ENCODE results near the gene RALBP1. TPM values are rescaled to one million over a fixed set of nuclear protein-coding genes. Genes with fewer than 3 reads are reported as not detected.

RALBP1 gene
- total RNA-seq, 1 donor from 2014 or later, result 45.2 TPM

- no peak for DNase-seq
- ATAC-seq (ENCODE audit: poor library complexity), result no peak
- intact Hi-C loops (cut with DNase I), result no loop called here
Observed at GRCh38 chr18:9494778-9495331, 19.5 kb downstream of the RALBP1 start.

GRCh38 chr18:9495465-9495864 is 20.2 kb downstream of the RALBP1 start:
- no peak for DNase-seq
- intact Hi-C loops (cut with DNase I), result no loop called here
- ATAC-seq (ENCODE audit: poor library complexity), result no peak

- ATAC-seq (ENCODE audit: poor library complexity), result no peak
- intact Hi-C loops (cut with DNase I), result no loop called here
- no peak for DNase-seq
Observed at GRCh38 chr18:9495916-9496705, 20.8 kb downstream of the RALBP1 start.

DNA sequence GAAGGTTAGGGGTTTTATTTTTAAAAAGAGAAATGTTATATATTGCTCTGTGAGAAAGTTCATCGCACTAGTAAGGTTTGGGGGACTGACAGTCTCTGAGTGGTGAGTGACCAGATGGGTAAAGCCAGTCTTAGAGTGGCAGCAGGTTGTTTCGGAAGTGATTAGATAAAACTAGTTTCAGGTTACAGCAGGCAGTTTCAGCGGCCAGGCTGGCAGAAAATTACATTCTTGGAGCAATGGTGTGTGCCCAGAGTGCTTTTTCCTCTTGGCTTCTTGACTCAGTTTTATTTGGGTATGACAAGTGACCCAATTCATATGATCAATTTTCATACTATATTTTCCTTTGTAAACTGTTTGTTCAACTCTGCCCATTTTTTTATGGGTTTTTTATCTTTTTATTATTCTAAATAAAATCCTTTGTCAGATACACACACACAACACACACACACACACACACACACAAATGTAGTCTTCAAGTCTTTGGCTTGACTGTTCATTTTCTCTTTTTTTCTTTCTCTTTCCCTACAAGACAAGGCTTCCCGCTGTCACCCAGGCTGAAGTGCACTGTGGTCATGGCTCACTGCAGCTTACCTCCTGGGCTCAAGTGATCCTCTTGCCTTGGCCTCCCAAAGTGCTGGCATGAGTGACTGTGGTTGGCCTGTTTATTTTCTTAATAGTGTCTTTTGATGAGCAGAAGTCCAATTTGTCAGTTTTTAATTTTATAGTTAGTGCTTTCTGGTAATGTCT is 30.9 kb downstream of the RALBP1 start:
- DNase-seq (no peak), ATAC-seq (ENCODE audit: poor library complexity) (peak; percentile 95)
- intact Hi-C loops (cut with DNase I), result no loop called here

DNA sequence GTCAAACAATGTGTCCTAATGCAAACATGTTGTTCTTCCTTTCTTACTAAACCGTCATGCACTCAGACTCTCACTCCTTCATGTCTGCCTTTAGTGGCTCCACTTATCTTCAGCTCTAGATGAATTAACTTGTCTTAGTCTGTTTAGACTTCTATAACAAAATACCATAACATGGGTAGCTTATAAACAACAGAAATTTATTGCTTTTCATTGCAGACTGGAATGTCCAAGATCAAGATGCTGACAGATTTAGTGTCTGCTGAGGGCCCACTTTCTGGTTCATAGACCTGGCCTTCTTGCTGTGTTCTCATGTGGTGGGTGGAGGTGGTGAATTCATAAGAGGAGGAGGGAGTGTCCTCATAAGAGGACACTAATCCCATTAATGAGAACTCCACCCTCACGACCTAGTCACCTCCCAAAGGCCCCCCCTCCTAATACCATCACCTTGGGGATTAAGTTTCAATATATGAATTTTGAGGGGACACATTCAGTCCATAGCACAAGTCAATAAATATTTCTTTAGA is 32.3 kb downstream of the RALBP1 start:
- ATAC-seq (ENCODE audit: poor library complexity) (no peak), DNase-seq (no peak)
- intact Hi-C loops (cut with DNase I), result no loop called here

DNA sequence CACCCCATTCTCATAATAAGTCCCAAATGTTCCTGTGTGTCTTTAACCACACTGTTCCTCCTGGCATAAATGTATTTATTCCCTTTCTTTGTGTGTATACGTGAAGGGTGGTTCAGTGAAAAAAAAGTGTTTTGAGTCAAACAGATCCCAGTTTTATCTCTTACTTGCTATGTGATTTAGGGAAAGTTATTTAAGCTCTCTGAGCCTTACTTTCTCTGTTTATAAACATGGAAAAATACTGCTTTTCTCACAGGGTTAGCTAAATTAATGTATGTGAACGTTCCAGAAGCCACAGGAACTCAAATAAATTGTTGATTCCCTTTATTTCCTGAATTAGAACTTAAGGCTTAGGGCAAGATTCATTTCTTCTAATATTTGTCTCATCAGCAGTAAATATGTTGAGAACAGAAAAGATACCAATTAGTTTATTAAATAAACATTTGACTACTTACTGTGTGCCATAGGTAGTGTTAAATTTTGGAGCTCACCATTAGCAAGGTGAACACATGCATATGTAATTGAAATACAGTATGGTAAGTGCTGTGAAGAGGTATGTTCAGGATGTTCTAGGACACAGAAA is 33.2 kb downstream of the RALBP1 start:
- DNase-seq (no peak), ATAC-seq (ENCODE audit: poor library complexity) (no peak)
- intact Hi-C loops (cut with DNase I), result no loop called here

DNA sequence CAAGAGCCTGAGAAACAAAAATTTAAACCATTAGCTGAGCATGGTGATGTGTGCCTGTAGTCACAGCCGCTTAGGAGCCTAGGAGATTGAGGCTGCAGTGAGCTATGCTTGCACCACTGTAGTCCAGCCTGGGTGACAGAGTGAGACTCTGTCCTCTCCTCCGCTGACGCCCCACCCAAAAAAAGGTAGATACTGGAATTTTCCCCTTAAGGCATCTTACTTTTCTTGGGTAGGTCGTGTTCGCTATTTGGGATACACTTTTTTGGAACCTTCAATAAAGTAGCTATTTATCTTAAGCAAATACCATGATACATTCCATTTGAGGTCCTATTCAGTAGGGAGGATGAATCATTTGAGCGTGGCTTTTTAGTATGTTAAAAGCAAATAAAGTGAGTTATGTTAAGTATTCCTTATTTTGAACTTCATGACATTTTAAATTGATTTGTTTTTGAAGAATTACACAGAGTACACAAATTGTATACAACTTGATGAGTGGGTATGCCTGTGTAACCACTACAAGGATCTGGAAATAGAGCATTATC is 38.7 kb downstream of the RALBP1 start:
- ATAC-seq (ENCODE audit: poor library complexity), result no peak
- intact Hi-C loops (cut with DNase I), result loop anchor here (10.0 kb wide), 1 partner anchor 149 kb away; no protein-coding TSS in a partner anchor

GRCh38 chr18:9516437-9517064 is 41.2 kb downstream of the RALBP1 start:
- intact Hi-C loops (cut with DNase I), result loop anchor here (10.0 kb wide), 1 partner anchor 152 kb away; no protein-coding TSS in a partner anchor
- DNase-seq, result no peak
- peak; percentile 60 for ATAC-seq (ENCODE audit: poor library complexity)

More for the DNA sequence above, 38.7 kb downstream of the RALBP1 start:
- no peak for DNase-seq

DNA sequence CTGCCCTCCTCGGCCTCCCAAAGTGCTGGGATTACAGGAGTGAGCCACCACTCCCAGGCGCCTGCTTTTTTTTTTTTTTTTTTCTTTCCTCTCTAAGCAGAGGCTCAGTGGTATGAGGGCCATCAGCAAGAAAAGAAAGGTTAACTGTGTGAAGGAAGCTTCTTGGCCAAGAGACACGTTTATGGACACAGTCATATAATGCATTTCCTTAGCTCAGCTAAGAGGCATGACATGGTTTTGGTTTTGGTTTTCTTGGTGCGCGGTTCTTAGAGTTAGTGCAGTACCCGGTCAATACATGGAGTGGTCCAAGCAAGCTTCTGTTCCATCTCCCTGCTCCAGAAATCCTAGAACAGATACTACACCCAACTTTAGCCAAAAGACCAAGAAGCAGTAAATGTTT is 42.6 kb downstream of the RALBP1 start:
- DNase-seq (no peak), ATAC-seq (ENCODE audit: poor library complexity) (no peak)
- intact Hi-C loops (cut with DNase I), result loop anchor here (10.0 kb wide), 1 partner anchor 153 kb away; no protein-coding TSS in a partner anchor

DNA sequence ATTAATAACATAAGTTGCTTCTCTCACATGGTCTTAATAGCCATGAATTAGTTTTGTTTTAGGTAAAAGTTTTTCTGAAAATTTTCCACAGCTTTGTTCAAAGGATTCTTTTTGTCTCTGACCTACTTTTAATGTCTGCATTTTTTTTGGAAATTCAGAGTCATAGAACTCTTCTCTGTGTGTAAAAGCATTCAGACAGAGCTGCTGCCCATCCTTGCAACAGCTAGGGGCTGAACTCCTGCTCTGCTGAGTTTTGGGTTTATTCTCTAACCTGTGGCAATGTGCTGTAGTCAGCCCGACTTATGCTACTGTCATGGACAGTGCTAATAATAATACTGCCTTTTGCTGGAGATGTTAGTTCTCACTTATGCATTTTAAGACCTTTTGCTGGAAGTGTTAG is 44.1 kb downstream of the RALBP1 start:
- ATAC-seq (ENCODE audit: poor library complexity), result no peak
- intact Hi-C loops (cut with DNase I), result loop anchor here (10.0 kb wide), 1 partner anchor 155 kb away; no protein-coding TSS in a partner anchor

DNA sequence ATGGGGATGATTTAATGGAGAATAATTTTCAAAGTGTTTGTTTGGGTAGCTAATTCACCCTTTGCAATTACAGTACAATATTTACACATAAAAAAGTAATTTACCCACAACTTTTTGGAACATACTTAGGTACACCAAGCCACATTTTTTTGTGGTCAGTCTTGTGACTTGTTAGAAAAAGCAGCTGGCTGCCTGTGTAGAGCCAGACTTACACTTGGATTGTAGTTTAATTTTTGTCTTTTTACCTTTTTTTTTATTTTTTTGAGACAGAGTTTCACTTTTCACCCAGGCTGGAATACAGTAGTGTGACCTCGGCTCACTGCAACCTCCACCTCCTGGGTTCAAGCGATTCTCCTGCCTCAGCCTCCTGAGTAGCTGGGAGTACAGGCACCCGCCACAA is 45.4 kb downstream of the RALBP1 start:
- ATAC-seq (ENCODE audit: poor library complexity), result no peak
- no peak for DNase-seq
- intact Hi-C loops (cut with DNase I), result no loop called here

More for the DNA sequence above, 44.1 kb downstream of the RALBP1 start:
- DNase-seq, result no peak

GRCh38 chr18:9521770-9522169 is 46.5 kb downstream of the RALBP1 start:
- intact Hi-C loops (cut with DNase I), result no loop called here
- DNase-seq (no peak), ATAC-seq (ENCODE audit: poor library complexity) (no peak)

DNA sequence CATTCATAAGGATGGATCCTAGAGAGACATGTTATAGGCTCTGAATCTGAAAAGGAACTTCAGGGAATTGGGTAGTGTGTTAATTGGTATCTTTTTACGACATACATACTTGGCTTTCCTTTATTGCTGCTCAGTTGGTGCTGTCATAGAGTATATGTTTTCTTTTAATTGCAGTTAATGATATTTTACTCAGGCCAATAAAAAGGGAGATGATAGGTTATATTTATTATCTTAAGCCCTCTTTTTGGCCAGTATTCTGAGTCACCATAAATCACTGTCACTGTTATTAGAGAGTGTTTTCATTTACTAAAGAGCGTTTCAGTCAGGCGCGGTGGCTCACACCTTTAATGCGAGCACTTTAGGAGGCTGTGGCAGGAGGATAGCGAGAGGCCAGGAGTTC is 47.6 kb downstream of the RALBP1 start:
- ATAC-seq (ENCODE audit: poor library complexity), result no peak
- intact Hi-C loops (cut with DNase I), result no loop called here
- DNase-seq, result no peak

DNA sequence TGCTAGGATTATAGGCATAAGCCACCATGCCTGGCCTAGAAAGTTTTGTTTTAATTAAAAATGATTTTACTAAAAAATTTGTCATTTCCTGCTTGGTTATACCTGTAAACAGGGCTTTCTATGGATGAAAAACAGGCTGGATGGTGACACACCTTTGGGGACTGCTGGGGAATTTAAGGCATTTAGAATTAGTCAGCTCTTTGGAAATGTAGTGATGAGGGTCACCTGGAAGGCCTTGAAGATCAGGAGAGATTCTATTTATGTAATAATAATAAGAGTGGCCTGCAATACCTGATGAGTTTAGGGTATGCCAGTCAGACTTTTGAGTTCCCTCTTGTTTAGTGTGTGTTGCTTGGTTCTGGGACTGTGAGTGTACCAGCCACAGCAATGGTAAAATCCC is 51.1 kb downstream of the RALBP1 start:
- ATAC-seq (ENCODE audit: poor library complexity) (no peak), DNase-seq (no peak)
- intact Hi-C loops (cut with DNase I), result no loop called here

DNA sequence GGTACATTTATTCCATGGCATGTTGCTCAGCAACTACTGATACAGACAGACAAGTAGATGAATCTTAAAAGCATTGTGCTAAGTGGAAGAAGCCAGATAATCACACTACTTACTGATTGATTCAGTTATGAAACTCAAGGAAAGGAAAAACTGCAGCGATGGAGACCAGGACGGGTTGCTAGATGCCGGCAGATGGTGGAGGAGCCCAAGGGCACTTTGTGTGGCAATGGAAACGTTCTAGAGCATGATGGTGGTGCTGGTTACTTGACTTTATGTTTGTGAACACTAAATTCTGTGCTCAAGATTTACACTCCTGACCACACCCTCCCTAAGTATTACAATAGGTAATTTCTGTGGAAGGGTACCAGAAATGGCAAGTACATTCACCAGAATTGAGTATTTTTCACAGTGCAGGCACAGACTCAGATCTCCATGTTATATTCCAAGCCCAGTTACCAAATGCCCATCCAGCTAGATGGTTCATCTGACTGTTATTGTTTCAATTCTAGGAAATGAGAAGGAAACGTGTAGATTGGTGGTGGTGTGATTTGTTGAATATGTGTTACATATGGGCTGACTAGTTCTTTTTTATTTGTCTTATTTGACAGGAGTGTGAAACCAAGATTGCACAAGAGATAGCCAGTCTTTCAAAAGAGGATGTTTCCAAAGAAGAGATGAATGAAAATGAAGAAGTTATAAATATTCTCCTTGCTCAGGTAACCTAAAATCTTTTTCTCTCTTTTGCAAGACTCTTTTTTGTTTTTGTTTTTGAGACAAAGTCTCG is 55.1 kb downstream of the RALBP1 start:
- intact Hi-C loops (cut with DNase I), result no loop called here
- ATAC-seq (ENCODE audit: poor library complexity), result no peak

GRCh38 chr18:9531791-9532410 is 56.6 kb downstream of the RALBP1 start:
- ATAC-seq (ENCODE audit: poor library complexity) (no peak), DNase-seq (no peak)
- intact Hi-C loops (cut with DNase I), result no loop called here

More for the DNA sequence above, 55.1 kb downstream of the RALBP1 start:
- no peak for DNase-seq

GRCh38 chr18:9534844-9535243 is 59.5 kb downstream of the RALBP1 start:
- ATAC-seq (ENCODE audit: poor library complexity) (no peak), DNase-seq (no peak)
- intact Hi-C loops (cut with DNase I), result no loop called here
